HG03521 (cell line): ENCODE data around the gene PPP2R3B.
A peak's percentile ranks its signal among the peaks of the same experiment; 100 is the strongest.
"Not testable (repeated sequence)": the region's sequence is repeated elsewhere in the genome, so short reads cannot be mapped to it uniquely, and the experiment has no call there.

Experiments used
- ATAC-seq: cut with Tn5 transposase; IDR thresholded peaks from one replicate; pipeline ENCODE4 v1.9.1; 2021; ENCODE audit warnings: mild to moderate bottlenecking, moderate library complexity; ENCODE audit not compliant: unreplicated experiment

The PPP2R3B gene

GRCh38 chrX:320126-320783, 66.5 kb downstream of the PPP2R3B start:
- ATAC-seq, result no peak

- ATAC-seq, result no peak
Measured at GRCh38 chrX:319579-320125, 67.1 kb downstream of the PPP2R3B start.

- peak; percentile 75 for ATAC-seq
Measured at GRCh38 chrX:318739-319578, 67.7 kb downstream of the PPP2R3B start, which contains the start of gene GTPBP6. Gene GTPBP6 (minus strand): TSS chrX:318796. CDS start chrX:318787, 9 bp downstream.

GRCh38 chrX:318068-318738, 68.5 kb downstream of the PPP2R3B start:
- peak; percentile 52 for ATAC-seq

GRCh38 chrX:317424-318067, 69.2 kb downstream of the PPP2R3B start:
- ATAC-seq, result no peak

- ATAC-seq, result no peak
Measured at GRCh38 chrX:316351-317325, 70.1 kb downstream of the PPP2R3B start.

GRCh38 chrX:314781-315595, 71.7 kb downstream of the PPP2R3B start:
- ATAC-seq, result no peak

- ATAC-seq, result no peak
Measured at GRCh38 chrX:314049-314448, 72.7 kb downstream of the PPP2R3B start.

- ATAC-seq, result no peak
Measured at GRCh38 chrX:313546-313945, 73.2 kb downstream of the PPP2R3B start.

GRCh38 chrX:312621-313331, 73.9 kb downstream of the PPP2R3B start:
- ATAC-seq, result no peak

- ATAC-seq, result no peak
Measured at GRCh38 chrX:311156-312129, 75.3 kb downstream of the PPP2R3B start.

- ATAC-seq, result no peak
Measured at GRCh38 chrX:310621-311155, 76.0 kb downstream of the PPP2R3B start.

- ATAC-seq, result no peak
Measured at GRCh38 chrX:308821-309520, 77.7 kb downstream of the PPP2R3B start.

- ATAC-seq, result no peak
Measured at GRCh38 chrX:307261-308111, 79.2 kb downstream of the PPP2R3B start.

GRCh38 chrX:306614-307251, 80.0 kb downstream of the PPP2R3B start:
- not testable (repeated sequence) for ATAC-seq
